ENCODE data around the gene ZNF316.

Gene ZNF316

DNA sequence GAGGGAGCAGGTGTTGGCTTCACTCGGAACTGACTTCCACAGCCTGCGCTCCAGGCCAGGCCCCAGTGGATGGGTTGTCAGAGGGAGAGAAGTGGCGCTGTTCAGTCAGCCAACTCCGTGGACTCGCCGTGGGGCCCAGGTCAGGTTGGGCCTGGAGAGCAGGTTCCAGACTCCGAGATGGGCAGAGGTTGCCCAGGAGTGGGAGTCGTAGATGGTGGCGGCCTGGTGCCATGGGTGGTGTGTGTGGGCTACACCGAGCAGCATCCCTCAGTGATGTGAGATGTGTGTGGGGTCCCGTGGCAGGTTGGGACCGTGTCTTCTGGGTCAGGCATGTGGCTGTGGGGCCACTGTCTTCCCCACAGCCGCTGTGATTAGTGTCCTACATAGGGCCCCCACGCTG is 10.4 kb downstream of the ZNF316 start:
- no peak overlapping the region for H3K27ac ChIP-seq (ENCODE audit: low read length)
- H3K9ac ChIP-seq (ENCODE audit: low read length) = no peak overlapping the region
- TF ChIP-seq EZH2phosphoT487 (IDR thresholded peaks at IDR 0.05; ENCODE audit: low read depth) = no peak
- no peaks in the 10 kb centered on the region for H4K20me1 ChIP-seq (ENCODE audit: insufficient read depth, low read length)
- H3K9me3 ChIP-seq (ENCODE audit: insufficient read depth, low read length) = no peaks in the 10 kb centered on the region
- H3K4me2 ChIP-seq (ENCODE audit: low read length) = no peak overlapping the region
- no peaks in the 10 kb centered on the region for H3K4me1 ChIP-seq (ENCODE audit: low read length)
- H3K79me2 ChIP-seq (ENCODE audit: low read length) = no peaks in the 10 kb centered on the region; the same call in 1 of the 2 replicates
- H2AFZ ChIP-seq (ENCODE audit: low read depth, low read length) = no peak overlapping the region
- no peak overlapping the region for H3K4me3 ChIP-seq (ENCODE audit: low read length)
- peaks cover 38% of the 10 kb centered on the region for H3K36me3 ChIP-seq (replicated peaks; ENCODE audit: low read depth, low read length)
- H3K27me3 ChIP-seq (ENCODE audit: low read depth, low read length) = no peaks in the 10 kb centered on the region

DNA sequence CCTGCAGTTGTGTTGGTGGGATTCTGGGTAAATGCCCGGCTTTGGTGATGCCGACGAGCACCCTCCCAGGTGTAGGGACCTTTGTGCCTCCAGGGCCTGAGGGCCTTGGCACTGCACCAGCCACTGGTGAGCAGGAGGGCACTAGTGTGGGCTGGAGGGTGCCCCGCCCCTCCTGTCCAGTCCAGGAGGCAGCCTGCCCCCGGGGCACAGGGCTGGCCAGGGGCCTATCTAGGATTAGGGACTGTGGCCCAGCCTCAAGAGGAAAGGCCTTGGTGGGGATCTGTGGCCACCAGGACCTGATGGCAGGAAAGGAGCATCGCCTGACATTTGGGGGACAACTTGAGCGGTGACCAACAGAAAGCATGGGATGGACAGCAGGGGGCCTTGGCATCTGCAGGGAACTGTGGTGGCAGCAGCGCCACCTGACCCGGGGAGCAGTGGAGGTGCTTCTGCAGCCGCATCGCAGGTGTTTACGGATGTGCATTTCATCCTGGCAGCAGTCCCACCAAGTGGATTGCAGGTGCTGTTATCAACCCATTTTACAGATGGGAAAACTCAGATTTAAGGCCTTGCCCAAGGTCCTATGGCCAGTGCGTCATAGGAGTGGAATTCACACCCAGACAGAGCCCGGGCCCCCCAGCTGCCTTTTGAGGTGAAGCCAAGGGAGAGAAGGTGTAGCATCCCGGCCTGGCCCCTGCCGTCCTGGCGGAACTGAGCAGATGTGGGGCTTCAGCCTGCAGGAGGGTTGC is 11.1 kb downstream of the ZNF316 start:
- H3K4me3 ChIP-seq (ENCODE audit: low read length) = no peak overlapping the region
- H4K20me1 ChIP-seq (ENCODE audit: insufficient read depth, low read length) = no peaks in the 10 kb centered on the region
- no peak overlapping the region for H2AFZ ChIP-seq (ENCODE audit: low read depth, low read length)
- no peak overlapping the region for H3K4me2 ChIP-seq (ENCODE audit: low read length)
- no peak overlapping the region for H3K9ac ChIP-seq (ENCODE audit: low read length)
- H3K79me2 ChIP-seq (ENCODE audit: low read length) = no peaks in the 10 kb centered on the region; the same call in 1 of the 2 replicates
- TF ChIP-seq, protein P1, sequence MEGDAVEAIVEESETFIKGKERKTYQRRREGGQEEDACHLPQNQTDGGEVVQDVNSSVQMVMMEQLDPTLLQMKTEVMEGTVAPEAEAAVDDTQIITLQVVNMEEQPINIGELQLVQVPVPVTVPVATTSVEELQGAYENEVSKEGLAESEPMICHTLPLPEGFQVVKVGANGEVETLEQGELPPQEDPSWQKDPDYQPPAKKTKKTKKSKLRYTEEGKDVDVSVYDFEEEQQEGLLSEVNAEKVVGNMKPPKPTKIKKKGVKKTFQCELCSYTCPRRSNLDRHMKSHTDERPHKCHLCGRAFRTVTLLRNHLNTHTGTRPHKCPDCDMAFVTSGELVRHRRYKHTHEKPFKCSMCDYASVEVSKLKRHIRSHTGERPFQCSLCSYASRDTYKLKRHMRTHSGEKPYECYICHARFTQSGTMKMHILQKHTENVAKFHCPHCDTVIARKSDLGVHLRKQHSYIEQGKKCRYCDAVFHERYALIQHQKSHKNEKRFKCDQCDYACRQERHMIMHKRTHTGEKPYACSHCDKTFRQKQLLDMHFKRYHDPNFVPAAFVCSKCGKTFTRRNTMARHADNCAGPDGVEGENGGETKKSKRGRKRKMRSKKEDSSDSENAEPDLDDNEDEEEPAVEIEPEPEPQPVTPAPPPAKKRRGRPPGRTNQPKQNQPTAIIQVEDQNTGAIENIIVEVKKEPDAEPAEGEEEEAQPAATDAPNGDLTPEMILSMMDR (IDR thresholded peaks at IDR 0.05; ENCODE audit: low read depth, low read length) = no peak
- no peak for TF ChIP-seq EZH2phosphoT487 (IDR thresholded peaks at IDR 0.05; ENCODE audit: low read depth)
- no peaks in the 10 kb centered on the region for H3K4me1 ChIP-seq (ENCODE audit: low read length)
- no peaks in the 10 kb centered on the region for H3K27me3 ChIP-seq (ENCODE audit: low read depth, low read length)
- H3K9me3 ChIP-seq (ENCODE audit: insufficient read depth, low read length) = no peaks in the 10 kb centered on the region
- peaks cover 43% of the 10 kb centered on the region for H3K36me3 ChIP-seq (replicated peaks; ENCODE audit: low read depth, low read length)
- H3K27ac ChIP-seq (ENCODE audit: low read length) = no peak overlapping the region

DNA sequence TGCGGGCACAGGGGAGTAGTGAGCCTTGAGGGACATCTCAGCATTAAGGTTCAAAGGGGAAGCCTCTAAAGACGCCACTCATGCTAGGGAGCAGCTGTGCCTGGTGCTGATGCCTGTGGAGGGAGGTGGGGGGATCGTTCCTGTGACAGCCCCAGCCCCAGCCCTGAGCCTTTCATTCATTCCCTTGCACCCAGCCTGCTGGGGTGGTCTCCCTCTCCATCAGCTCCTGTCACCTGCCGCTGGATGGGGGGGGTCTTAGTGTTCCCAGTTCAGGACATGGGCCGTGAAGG is 11.6 kb downstream of the ZNF316 start:
- H3K9me3 ChIP-seq (ENCODE audit: insufficient read depth, low read length) = no peaks in the 10 kb centered on the region
- no peaks in the 10 kb centered on the region; the same call in 1 of the 2 replicates for H3K79me2 ChIP-seq (ENCODE audit: low read length)
- no peak overlapping the region for H3K4me2 ChIP-seq (ENCODE audit: low read length)
- peaks cover 44% of the 10 kb centered on the region for H3K36me3 ChIP-seq (replicated peaks; ENCODE audit: low read depth, low read length)
- H3K27me3 ChIP-seq (ENCODE audit: low read depth, low read length) = no peaks in the 10 kb centered on the region
- H4K20me1 ChIP-seq (ENCODE audit: insufficient read depth, low read length) = no peaks in the 10 kb centered on the region
- no peak overlapping the region for H3K27ac ChIP-seq (ENCODE audit: low read length)
- no peak for TF ChIP-seq EZH2phosphoT487 (IDR thresholded peaks at IDR 0.05; ENCODE audit: low read depth)
- TF ChIP-seq, protein P1 (IDR thresholded peaks at IDR 0.05; ENCODE audit: low read depth, low read length) = no peak
- no peaks in the 10 kb centered on the region for H3K4me1 ChIP-seq (ENCODE audit: low read length)
- H3K9ac ChIP-seq (ENCODE audit: low read length) = no peak overlapping the region
- H3K4me3 ChIP-seq (ENCODE audit: low read length) = no peak overlapping the region
- H2AFZ ChIP-seq (ENCODE audit: low read depth, low read length) = no peak overlapping the region

DNA sequence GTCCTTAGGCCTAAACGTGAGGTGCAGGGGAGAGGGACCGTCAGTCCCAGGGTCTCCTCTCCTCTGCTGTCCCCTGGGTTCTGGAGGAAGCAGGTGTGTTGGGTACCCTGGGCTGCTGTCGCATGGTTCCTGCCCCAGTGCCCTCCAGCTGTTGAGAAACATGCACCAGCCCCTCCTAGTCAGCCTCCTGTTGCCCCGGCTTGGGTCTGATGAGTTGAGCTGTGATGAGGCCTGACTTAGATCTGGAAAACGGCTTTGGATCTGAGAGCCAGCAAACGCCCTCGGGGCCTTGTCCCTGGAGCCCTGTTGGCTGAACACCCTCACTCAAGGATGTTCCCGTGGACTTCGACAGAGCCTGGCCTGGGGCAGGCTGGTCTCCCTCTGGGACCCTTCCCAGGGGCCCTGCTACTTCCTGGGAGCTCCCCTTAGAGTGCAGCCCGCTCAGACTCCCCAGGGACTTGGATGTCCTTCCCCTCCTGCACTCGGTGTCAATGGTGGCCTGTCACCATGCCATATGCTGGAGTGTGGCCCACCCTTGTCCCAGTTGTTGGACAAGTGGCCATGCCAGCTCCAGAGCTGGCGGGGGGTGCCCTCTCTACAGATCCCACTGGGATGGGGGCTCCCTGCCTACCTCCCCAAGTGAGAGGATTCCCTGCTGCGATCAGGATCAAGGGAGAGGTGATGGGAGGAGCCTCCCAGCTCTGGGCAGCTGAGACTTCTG is 12.3 kb downstream of the ZNF316 start:
- no peaks in the 10 kb centered on the region for H3K4me1 ChIP-seq (ENCODE audit: low read length)
- TF ChIP-seq, protein P1 (IDR thresholded peaks at IDR 0.05; ENCODE audit: low read depth, low read length) = no peak
- TF ChIP-seq EZH2phosphoT487 (IDR thresholded peaks at IDR 0.05; ENCODE audit: low read depth) = no peak
- H3K4me3 ChIP-seq (ENCODE audit: low read length) = no peak overlapping the region
- H3K79me2 ChIP-seq (ENCODE audit: low read length) = no peaks in the 10 kb centered on the region; the same call in 1 of the 2 replicates
- no peak overlapping the region for H3K4me2 ChIP-seq (ENCODE audit: low read length)
- no peak overlapping the region for H3K27ac ChIP-seq (ENCODE audit: low read length)
- no peaks in the 10 kb centered on the region for H3K27me3 ChIP-seq (ENCODE audit: low read depth, low read length)
- H2AFZ ChIP-seq (ENCODE audit: low read depth, low read length) = no peak overlapping the region
- no peaks in the 10 kb centered on the region for H4K20me1 ChIP-seq (ENCODE audit: insufficient read depth, low read length)
- peaks cover 47% of the 10 kb centered on the region for H3K36me3 ChIP-seq (replicated peaks; ENCODE audit: low read depth, low read length)
- H3K9ac ChIP-seq (ENCODE audit: low read length) = no peak overlapping the region
- no peaks in the 10 kb centered on the region for H3K9me3 ChIP-seq (ENCODE audit: insufficient read depth, low read length)
